COR-L47 (cell line): ENCODE data around the gene PSG2.
"Not testable (repeated sequence)": the region's sequence is repeated elsewhere in the genome, so short reads cannot be mapped to it uniquely, and the experiment has no call there.

Experiments
- DNase-seq: peaks from one replicate; lab custom pipeline; 2025; lab: John Stamatoyannopoulos, UW

Gene PSG2

GRCh38 chr19:43077881-43078280 lies 4.6 kb downstream of the PSG2 start:
- not testable (repeated sequence) for DNase-seq

GRCh38 chr19:43062418-43062817 lies 20.1 kb downstream of the PSG2 start:
- not testable (repeated sequence) for DNase-seq

- DNase-seq, result not testable (repeated sequence)
Measured at GRCh38 chr19:43061326-43061725, 21.2 kb downstream of the PSG2 start.

- DNase-seq, result not testable (repeated sequence)
Measured at GRCh38 chr19:43060254-43060653, 22.2 kb downstream of the PSG2 start.

GRCh38 chr19:43059482-43059881 lies 23.0 kb downstream of the PSG2 start:
- DNase-seq, result not testable (repeated sequence)

GRCh38 chr19:43058440-43058839 lies 24.1 kb downstream of the PSG2 start:
- not testable (repeated sequence) for DNase-seq

- not testable (repeated sequence) for DNase-seq
Measured at GRCh38 chr19:43047966-43048365, 34.5 kb downstream of the PSG2 start.

- DNase-seq, result not testable (repeated sequence)
Measured at GRCh38 chr19:43046578-43046977, 35.9 kb downstream of the PSG2 start.

- not testable (repeated sequence) for DNase-seq
Measured at GRCh38 chr19:43043492-43044180, 38.9 kb downstream of the PSG2 start.

- not testable (repeated sequence) for DNase-seq
Measured at GRCh38 chr19:43031645-43032044, 50.9 kb downstream of the PSG2 start.

- no peak for DNase-seq
Measured at GRCh38 chr19:43028866-43029265, 53.6 kb downstream of the PSG2 start.

GRCh38 chr19:43027985-43028384 lies 54.5 kb downstream of the PSG2 start:
- DNase-seq, result not testable (repeated sequence)

GRCh38 chr19:43027061-43027460 lies 55.4 kb downstream of the PSG2 start:
- not testable (repeated sequence) for DNase-seq

GRCh38 chr19:43026369-43026768 lies 56.1 kb downstream of the PSG2 start, which contains the start of gene PSG11:
TSS of gene PSG11 (minus strand) at chr19:43026469. CDS start at chr19:43026372, 97 bp downstream.
- DNase-seq, result not testable (repeated sequence)

GRCh38 chr19:43022098-43022497 lies 60.4 kb downstream of the PSG2 start:
- DNase-seq, result not testable (repeated sequence)

- DNase-seq, result not testable (repeated sequence)
Measured at GRCh38 chr19:43021629-43022028, 60.9 kb downstream of the PSG2 start.

GRCh38 chr19:43019588-43019987 lies 62.9 kb downstream of the PSG2 start:
- DNase-seq, result not testable (repeated sequence)
